ENCODE measurements around the gene LYPD4. TPM values are rescaled to one million over a fixed set of nuclear protein-coding genes. Genes with fewer than 3 reads are reported as not detected.

The LYPD4 gene
- polyA plus RNA-seq, 4 donors: not detected

DNA sequence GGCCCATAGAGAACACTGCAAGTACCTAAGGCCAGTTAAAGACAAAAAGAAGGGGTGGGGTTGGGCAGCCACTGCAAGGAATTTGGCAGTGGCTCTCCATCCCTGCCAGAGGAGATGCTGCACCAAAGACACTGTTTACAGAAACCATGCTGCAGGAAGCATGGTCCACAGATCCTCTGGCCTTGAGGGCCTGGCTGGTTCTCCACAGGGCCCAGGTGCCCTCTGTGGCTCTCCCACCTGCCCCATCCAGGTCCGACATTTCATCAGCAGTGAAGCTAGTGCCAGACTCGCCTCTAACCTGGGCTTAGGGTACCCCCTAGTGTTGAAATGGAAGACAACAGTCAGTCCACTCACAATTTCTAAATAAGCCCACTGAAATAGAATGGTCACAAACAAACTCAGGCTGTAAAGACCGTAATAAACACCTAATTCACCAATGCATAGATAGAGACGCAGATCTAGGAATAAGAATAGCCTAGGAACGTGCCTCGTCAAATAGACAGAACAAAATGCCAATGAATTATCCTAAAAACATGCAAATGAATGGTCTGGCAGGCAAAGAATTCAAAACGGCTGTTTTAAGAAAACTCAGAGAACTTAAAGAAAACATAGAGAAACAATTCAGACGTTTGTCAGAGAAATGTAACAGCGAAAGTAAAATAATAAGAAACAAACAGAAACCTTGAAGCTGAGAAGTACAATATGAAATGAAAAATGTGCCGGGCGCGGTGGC, 23.3 kb downstream of the LYPD4 start:
- DNase-seq: peak; percentile 50 to 53
- no peaks in the 10 kb centered on the region for H3K36me3 ChIP-seq (ENCODE audit: control insufficient read depth in 3 of 3, insufficient read depth in 2 of 3, low read depth in 1 of 3, low read length in 3 of 3)
- no peak for FAIRE-seq
- H3K9me3 ChIP-seq (ENCODE audit: control insufficient read depth in 2 of 2, insufficient read depth in 1 of 2, low read depth in 1 of 2, low read length in 1 of 2): no peaks in the 10 kb centered on the region
- H3K4me3 ChIP-seq (ENCODE audit: low read depth in 1 of 3, low read length in 3 of 3): no peak overlapping the region
- peaks cover 0 to 8% (median 0%) of the 10 kb centered on the region in 3 donors for H3K27me3 ChIP-seq (ENCODE audit: control insufficient read depth in 3 of 3, insufficient read depth in 3 of 3, low read length in 3 of 3)
- no peak overlapping the region for H3K27ac ChIP-seq (ENCODE audit: low read depth in 1 of 3, low read length in 2 of 3)
- no peaks in the 10 kb centered on the region for H3K4me1 ChIP-seq (ENCODE audit: control insufficient read depth in 3 of 3, insufficient read depth in 2 of 3, low read depth in 1 of 3, low read length in 2 of 3)
- 34 to 38% (median 35%) methylated on average over 12 of the region's 12 CpGs for WGBS, 3 donors

- no peaks in the 10 kb centered on the region for H3K36me3 ChIP-seq (ENCODE audit: control insufficient read depth in 3 of 3, insufficient read depth in 2 of 3, low read depth in 1 of 3, low read length in 3 of 3)
- no peaks in the 10 kb centered on the region for H3K9me3 ChIP-seq (ENCODE audit: control insufficient read depth in 2 of 2, insufficient read depth in 1 of 2, low read depth in 1 of 2, low read length in 1 of 2)
- 14 to 50% (median 24%) methylated on average over 2 of the region's 2 CpGs for WGBS, 3 donors
- no peak overlapping the region for H3K27ac ChIP-seq (ENCODE audit: low read depth in 1 of 3, low read length in 2 of 3)
- H3K27me3 ChIP-seq (ENCODE audit: control insufficient read depth in 3 of 3, insufficient read depth in 3 of 3, low read length in 3 of 3): peaks cover 0 to 8% (median 0%) of the 10 kb centered on the region in 3 donors
- FAIRE-seq: no peak
- no peak overlapping the region for H3K4me3 ChIP-seq (ENCODE audit: low read depth in 1 of 3, low read length in 3 of 3)
- DNase-seq: no peak
- H3K4me1 ChIP-seq (ENCODE audit: control insufficient read depth in 3 of 3, insufficient read depth in 2 of 3, low read depth in 1 of 3, low read length in 2 of 3): no peaks in the 10 kb centered on the region
These were observed 27.7 kb downstream of the LYPD4 start for GRCh38 chr19:41816761-41817160.

- FAIRE-seq (no peak), DNase-seq (no peak)
- Histone ChIP-seq H3K36me3 (ENCODE audit: control insufficient read depth in 3 of 3, insufficient read depth in 2 of 3, low read depth in 1 of 3, low read length in 3 of 3) (no peaks in the 10 kb centered on the region), H3K27ac (ENCODE audit: low read depth in 1 of 3, low read length in 2 of 3) (no peak overlapping the region), H3K27me3 (ENCODE audit: control insufficient read depth in 3 of 3, insufficient read depth in 3 of 3, low read length in 3 of 3) (no peaks in the 10 kb centered on the region), H3K4me1 (ENCODE audit: control insufficient read depth in 3 of 3, insufficient read depth in 2 of 3, low read depth in 1 of 3, low read length in 2 of 3) (no peaks in the 10 kb centered on the region), H3K4me3 (ENCODE audit: low read depth in 1 of 3, low read length in 3 of 3) (no peak overlapping the region), H3K9me3 (ENCODE audit: control insufficient read depth in 2 of 2, insufficient read depth in 1 of 2, low read depth in 1 of 2, low read length in 1 of 2) (no peaks in the 10 kb centered on the region)
- WGBS, 3 donors: 65 to 74% (median 67%) methylated on average over 4 of the region's 4 CpGs
These were observed 29.2 kb downstream of the LYPD4 start for GRCh38 chr19:41815301-41815700.

GRCh38 chr19:41813911-41814310, 30.6 kb downstream of the LYPD4 start:
- Histone ChIP-seq H3K9me3 (ENCODE audit: control insufficient read depth in 2 of 2, insufficient read depth in 1 of 2, low read depth in 1 of 2, low read length in 1 of 2) (no peaks in the 10 kb centered on the region), H3K27me3 (ENCODE audit: control insufficient read depth in 3 of 3, insufficient read depth in 3 of 3, low read length in 3 of 3) (peaks cover 0 to 3% (median 0%) of the 10 kb centered on the region in 3 donors), H3K4me1 (ENCODE audit: control insufficient read depth in 3 of 3, insufficient read depth in 2 of 3, low read depth in 1 of 3, low read length in 2 of 3) (no peaks in the 10 kb centered on the region), H3K36me3 (ENCODE audit: control insufficient read depth in 3 of 3, insufficient read depth in 2 of 3, low read depth in 1 of 3, low read length in 3 of 3) (no peaks in the 10 kb centered on the region), H3K4me3 (ENCODE audit: low read depth in 1 of 3, low read length in 3 of 3) (no peak overlapping the region), H3K27ac (ENCODE audit: low read depth in 1 of 3, low read length in 2 of 3) (no peak overlapping the region)
- 49 to 65% (median 59%) methylated on average over 4 of the region's 4 CpGs for WGBS, 3 donors
- no peak for FAIRE-seq
- DNase-seq: no peak

- Histone ChIP-seq H3K9me3 (ENCODE audit: control insufficient read depth in 2 of 2, insufficient read depth in 1 of 2, low read depth in 1 of 2, low read length in 1 of 2) (no peaks in the 10 kb centered on the region), H3K4me3 (ENCODE audit: low read depth in 1 of 3, low read length in 3 of 3) (no peak overlapping the region), H3K27me3 (ENCODE audit: control insufficient read depth in 3 of 3, insufficient read depth in 3 of 3, low read length in 3 of 3) (peaks cover 0 to 5% (median 0%) of the 10 kb centered on the region in 3 donors), H3K36me3 (ENCODE audit: control insufficient read depth in 3 of 3, insufficient read depth in 2 of 3, low read depth in 1 of 3, low read length in 3 of 3) (no peaks in the 10 kb centered on the region), H3K4me1 (ENCODE audit: control insufficient read depth in 3 of 3, insufficient read depth in 2 of 3, low read depth in 1 of 3, low read length in 2 of 3) (no peaks in the 10 kb centered on the region), H3K27ac (ENCODE audit: low read depth in 1 of 3, low read length in 2 of 3) (no peak overlapping the region)
- 68 to 73% (median 72%) methylated on average over 3 of the region's 3 CpGs for WGBS, 3 donors
- no peak for DNase-seq
- FAIRE-seq: no peak
These were observed 32.5 kb downstream of the LYPD4 start for GRCh38 chr19:41811981-41812380.

DNA sequence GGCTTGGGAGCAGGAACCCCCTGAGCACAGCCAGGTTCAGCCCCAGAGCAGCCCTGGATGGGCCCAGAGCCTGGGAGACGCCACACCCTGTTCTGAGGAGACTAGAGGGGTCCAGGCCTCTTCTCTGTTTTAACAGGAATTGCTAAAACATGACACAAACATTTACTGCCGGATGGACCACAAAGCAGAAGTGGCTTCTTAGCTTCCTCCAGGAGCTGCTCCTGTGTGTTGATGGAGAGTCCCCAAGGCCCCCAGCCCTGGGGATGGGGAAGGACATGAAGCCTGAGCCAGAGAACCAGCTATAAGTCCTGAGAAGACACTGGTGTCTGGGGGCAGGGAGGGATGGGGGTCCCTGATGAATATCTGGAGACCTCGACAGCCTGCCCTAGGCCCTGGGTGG, 33.4 kb downstream of the LYPD4 start:
- H3K4me3 ChIP-seq (ENCODE audit: low read depth in 1 of 3, low read length in 3 of 3): no peak overlapping the region
- H3K9me3 ChIP-seq (ENCODE audit: control insufficient read depth in 2 of 2, insufficient read depth in 1 of 2, low read depth in 1 of 2, low read length in 1 of 2): no peaks in the 10 kb centered on the region
- FAIRE-seq (no peak), DNase-seq (no peak)
- H3K27ac ChIP-seq (ENCODE audit: low read depth in 1 of 3, low read length in 2 of 3): no peak overlapping the region
- no peaks in the 10 kb centered on the region for H3K36me3 ChIP-seq (ENCODE audit: control insufficient read depth in 3 of 3, insufficient read depth in 2 of 3, low read depth in 1 of 3, low read length in 3 of 3)
- H3K27me3 ChIP-seq (ENCODE audit: control insufficient read depth in 3 of 3, insufficient read depth in 3 of 3, low read length in 3 of 3): peaks cover 0 to 6% (median 0%) of the 10 kb centered on the region in 3 donors
- 45 to 53% (median 46%) methylated on average over 3 of the region's 3 CpGs for WGBS, 3 donors
- no peaks in the 10 kb centered on the region for H3K4me1 ChIP-seq (ENCODE audit: control insufficient read depth in 3 of 3, insufficient read depth in 2 of 3, low read depth in 1 of 3, low read length in 2 of 3)

GRCh38 chr19:41810301-41810700, 34.2 kb downstream of the LYPD4 start:
- peaks cover 0 to 6% (median 0%) of the 10 kb centered on the region in 3 donors for H3K27me3 ChIP-seq (ENCODE audit: control insufficient read depth in 3 of 3, insufficient read depth in 3 of 3, low read length in 3 of 3)
- 19 to 59% (median 41%) methylated on average over 4 of the region's 4 CpGs for WGBS, 3 donors
- H3K4me1 ChIP-seq (ENCODE audit: control insufficient read depth in 3 of 3, insufficient read depth in 2 of 3, low read depth in 1 of 3, low read length in 2 of 3): no peaks in the 10 kb centered on the region
- no peak overlapping the region for H3K4me3 ChIP-seq (ENCODE audit: low read depth in 1 of 3, low read length in 3 of 3)
- no peaks in the 10 kb centered on the region for H3K9me3 ChIP-seq (ENCODE audit: control insufficient read depth in 2 of 2, insufficient read depth in 1 of 2, low read depth in 1 of 2, low read length in 1 of 2)
- H3K36me3 ChIP-seq (ENCODE audit: control insufficient read depth in 3 of 3, insufficient read depth in 2 of 3, low read depth in 1 of 3, low read length in 3 of 3): no peaks in the 10 kb centered on the region
- no peak for FAIRE-seq
- H3K27ac ChIP-seq (ENCODE audit: low read depth in 1 of 3, low read length in 2 of 3): no peak overlapping the region
- DNase-seq: no peak

- H3K27ac ChIP-seq (ENCODE audit: low read depth in 1 of 3, low read length in 2 of 3): no peak overlapping the region
- 56 to 65% (median 63%) methylated on average over 16 of the region's 16 CpGs for WGBS, 3 donors
- FAIRE-seq: no peak
These were observed 35.6 kb downstream of the LYPD4 start for GRCh38 chr19:41808663-41809566.

More at GRCh38 chr19:41808663-41809566, 35.6 kb downstream of the LYPD4 start:
- H3K27me3 ChIP-seq (ENCODE audit: control insufficient read depth in 3 of 3, insufficient read depth in 3 of 3, low read length in 3 of 3): peaks cover 0 to 9% (median 0%) of the 10 kb centered on the region in 3 donors
- H3K4me3 ChIP-seq (ENCODE audit: low read depth in 1 of 3, low read length in 3 of 3): no peak overlapping the region
- H3K36me3 ChIP-seq (ENCODE audit: control insufficient read depth in 3 of 3, insufficient read depth in 2 of 3, low read depth in 1 of 3, low read length in 3 of 3): no peaks in the 10 kb centered on the region
- H3K4me1 ChIP-seq (ENCODE audit: control insufficient read depth in 3 of 3, insufficient read depth in 2 of 3, low read depth in 1 of 3, low read length in 2 of 3): no peaks in the 10 kb centered on the region
- DNase-seq: no peak
- H3K9me3 ChIP-seq (ENCODE audit: control insufficient read depth in 2 of 2, insufficient read depth in 1 of 2, low read depth in 1 of 2, low read length in 1 of 2): no peaks in the 10 kb centered on the region
